ENCODE results near the gene KYAT1.

DNA sequence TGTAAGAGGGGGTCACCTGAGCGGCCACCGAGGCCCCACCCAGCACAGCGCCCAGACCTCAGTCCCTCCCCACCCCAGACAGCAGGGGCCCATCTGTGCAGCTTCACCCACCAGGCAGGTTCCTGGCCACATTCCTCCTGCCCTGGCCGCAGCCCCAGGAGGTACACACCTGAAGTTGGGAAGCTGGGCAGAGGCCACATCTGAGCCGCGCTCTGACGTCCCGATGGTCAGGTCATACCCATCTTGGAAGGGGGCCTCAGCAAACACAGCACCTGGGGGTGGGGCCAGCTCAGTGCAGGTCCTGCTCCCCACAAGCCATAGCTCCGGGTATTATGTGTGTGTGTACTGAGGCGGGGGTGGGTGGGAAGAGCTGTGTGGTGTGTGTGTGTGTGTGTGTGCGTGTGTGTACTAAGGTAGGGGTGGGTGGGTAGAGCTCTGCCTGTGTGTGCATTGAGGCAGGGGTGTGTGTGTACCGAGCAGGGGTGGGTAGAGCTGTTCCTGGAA, 57.8 kb downstream of the KYAT1 start:
- TF ChIP-seq CTCF (IDR thresholded peaks at IDR 0.05), result no peak
- no peak for TF ChIP-seq POLR2A (IDR thresholded peaks at IDR 0.05)
